Measurements from ENCODE around the gene VAPA. TPM values are rescaled to one million over a fixed set of nuclear protein-coding genes. Genes with fewer than 3 reads are reported as not detected.

The VAPA gene
- total and polyA plus RNA-seq, 10 of the 15 experiments (the other 5 are each of a cell fraction or from before 2014, with no cell fraction given), result 70.9 to 252 (median 166) TPM

DNA sequence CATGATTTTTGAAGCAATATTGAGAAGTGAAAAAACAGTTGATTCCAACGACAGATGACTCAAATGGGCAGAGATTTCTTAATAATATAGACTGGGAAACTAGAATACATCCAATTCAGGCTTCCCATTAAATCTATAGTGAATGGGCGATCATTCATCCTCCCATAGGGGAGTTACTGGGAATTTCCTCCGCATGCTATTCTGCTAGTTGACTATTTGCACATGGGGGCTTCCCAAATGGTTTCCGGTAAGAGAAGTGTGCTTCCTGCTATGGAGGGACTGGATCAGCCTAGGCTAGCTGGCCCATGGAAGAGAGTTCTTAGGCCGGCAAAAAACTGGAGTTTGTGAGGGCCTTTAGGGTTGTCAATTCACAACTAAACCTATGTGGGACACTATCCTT lies 2.6 kb upstream of the VAPA start:
- DNase-seq (ENCODE audit: low read depth, low spot score), result no peak
- CTCF ChIA-PET, result no interaction called here
- RAD21 ChIA-PET (ENCODE audit: unreplicated experiment), result no interaction called here
- no peaks in the 10 kb centered on the region for H4K20me1 ChIP-seq (ENCODE audit: control insufficient read depth, insufficient read depth)
- no peak for FAIRE-seq
- no peak overlapping the region for H3K9ac ChIP-seq (ENCODE audit: control insufficient read depth, insufficient read depth, low read length)
- H3K27me3 ChIP-seq (replicated peaks in 1 of 2; ENCODE audit: control insufficient read depth in 2 of 2, insufficient read depth in 2 of 2, low read length in 1 of 2), result no peaks in the 10 kb centered on the region; a peak in 1 of 4 replicates
- H2AFZ ChIP-seq (ENCODE audit: control insufficient read depth, low read depth, low read length), result no peak overlapping the region
- no peak overlapping the region for H3K4me3 ChIP-seq
- H3K79me2 ChIP-seq (ENCODE audit: control insufficient read depth, insufficient read depth, low read length), result peaks cover 23% of the 10 kb centered on the region
- POLR2A ChIA-PET, result no interaction called here
- ATAC-seq, result no peak
- H3K36me3 ChIP-seq (ENCODE audit: control insufficient read depth in 2 of 2, insufficient read depth in 2 of 2, low read length in 1 of 2), result no peaks in the 10 kb centered on the region
- no peaks in the 10 kb centered on the region; the same call in 2 of the 3 replicates for H3K9me3 ChIP-seq (replicated peaks; ENCODE audit: control insufficient read depth, insufficient read depth, low read length)
- SMC1A ChIA-PET (ENCODE audit: uncharacterized antibody, unreplicated experiment), result no interaction called here
- intact Hi-C loops (cut with micrococcal nuclease; ENCODE audit: unreplicated experiment), result no loop called here
- H3K27ac ChIP-seq (ENCODE audit: control insufficient read depth, insufficient read depth), result no peak overlapping the region
- no peak overlapping the region for H3K4me2 ChIP-seq (ENCODE audit: control insufficient read depth, insufficient read depth)
- 77% methylated on average over 5 of the region's 5 CpGs for WGBS (ENCODE audit: insufficient coverage, insufficient replicate concordance, low lambda C conversion rate, missing lambda C conversion rate)
- in situ Hi-C loops (cut with MboI), result loop anchor here (25.0 kb wide), 2 partner anchors 299 to 1299 kb away; partner anchors contain the start of genes PPP4R1 and RAB12
- no TSS peak for BruUV-seq (replicated peaks)
- no peaks in the 10 kb centered on the region for H3K4me1 ChIP-seq (ENCODE audit: control insufficient read depth, insufficient read depth, low read length)
- TF ChIP-seq NR2C1 (IDR thresholded peaks at IDR 0.05) (no peak), SRF (IDR thresholded peaks at IDR 0.05; ENCODE audit: low read depth in 2 of 2, low read length in 2 of 2) (no peak), IRF4 (IDR thresholded peaks at IDR 0.05; ENCODE audit: low read depth, low read length) (no peak), CHD2 (IDR thresholded peaks at IDR 0.05; ENCODE audit: borderline replicate concordance, low read depth, low read length) (no peak), JUNB (IDR thresholded peaks at IDR 0.05) (no peak), CEBPB (IDR thresholded peaks at IDR 0.05; ENCODE audit: borderline replicate concordance in 1 of 2, low read depth in 2 of 2, low read length in 2 of 2) (no peak), ZNF207 (IDR thresholded peaks at IDR 0.05; ENCODE audit: borderline replicate concordance) (no peak), ZZZ3 (IDR thresholded peaks at IDR 0.05; ENCODE audit: control insufficient read depth, insufficient read length, low read depth) (no peak), CREB1 (IDR thresholded peaks at IDR 0.05; ENCODE audit: low read depth) (no peak), SIN3A (IDR thresholded peaks at IDR 0.05; ENCODE audit: low read depth, low read length) (no peak), NFYA (IDR thresholded peaks at IDR 0.05; ENCODE audit: borderline replicate concordance, low read depth, low read length) (no peak), NFYB (IDR thresholded peaks at IDR 0.05; ENCODE audit: insufficient read depth, low read depth, low read length) (no peak), RBBP5 (conservative IDR thresholded peaks at IDR 0.05) (no peak)
- TF ChIP-seq, protein P1, sequence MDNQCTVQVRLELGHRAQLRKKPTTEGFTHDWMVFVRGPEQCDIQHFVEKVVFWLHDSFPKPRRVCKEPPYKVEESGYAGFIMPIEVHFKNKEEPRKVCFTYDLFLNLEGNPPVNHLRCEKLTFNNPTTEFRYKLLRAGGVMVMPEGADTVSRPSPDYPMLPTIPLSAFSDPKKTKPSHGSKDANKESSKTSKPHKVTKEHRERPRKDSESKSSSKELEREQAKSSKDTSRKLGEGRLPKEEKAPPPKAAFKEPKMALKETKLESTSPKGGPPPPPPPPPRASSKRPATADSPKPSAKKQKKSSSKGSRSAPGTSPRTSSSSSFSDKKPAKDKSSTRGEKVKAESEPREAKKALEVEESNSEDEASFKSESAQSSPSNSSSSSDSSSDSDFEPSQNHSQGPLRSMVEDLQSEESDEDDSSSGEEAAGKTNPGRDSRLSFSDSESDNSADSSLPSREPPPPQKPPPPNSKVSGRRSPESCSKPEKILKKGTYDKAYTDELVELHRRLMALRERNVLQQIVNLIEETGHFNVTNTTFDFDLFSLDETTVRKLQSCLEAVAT (IDR thresholded peaks at IDR 0.05), result no peak
- TF ChIP-seq, protein P2, sequence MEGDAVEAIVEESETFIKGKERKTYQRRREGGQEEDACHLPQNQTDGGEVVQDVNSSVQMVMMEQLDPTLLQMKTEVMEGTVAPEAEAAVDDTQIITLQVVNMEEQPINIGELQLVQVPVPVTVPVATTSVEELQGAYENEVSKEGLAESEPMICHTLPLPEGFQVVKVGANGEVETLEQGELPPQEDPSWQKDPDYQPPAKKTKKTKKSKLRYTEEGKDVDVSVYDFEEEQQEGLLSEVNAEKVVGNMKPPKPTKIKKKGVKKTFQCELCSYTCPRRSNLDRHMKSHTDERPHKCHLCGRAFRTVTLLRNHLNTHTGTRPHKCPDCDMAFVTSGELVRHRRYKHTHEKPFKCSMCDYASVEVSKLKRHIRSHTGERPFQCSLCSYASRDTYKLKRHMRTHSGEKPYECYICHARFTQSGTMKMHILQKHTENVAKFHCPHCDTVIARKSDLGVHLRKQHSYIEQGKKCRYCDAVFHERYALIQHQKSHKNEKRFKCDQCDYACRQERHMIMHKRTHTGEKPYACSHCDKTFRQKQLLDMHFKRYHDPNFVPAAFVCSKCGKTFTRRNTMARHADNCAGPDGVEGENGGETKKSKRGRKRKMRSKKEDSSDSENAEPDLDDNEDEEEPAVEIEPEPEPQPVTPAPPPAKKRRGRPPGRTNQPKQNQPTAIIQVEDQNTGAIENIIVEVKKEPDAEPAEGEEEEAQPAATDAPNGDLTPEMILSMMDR (IDR thresholded peaks at IDR 0.05 in 2 of 3, conservative IDR thresholded peaks at IDR 0.05 in 1 of 3; ENCODE audit: control insufficient read depth in 2 of 3, extremely low read depth in 1 of 3, insufficient read depth in 1 of 3, low read depth in 3 of 3, low read length in 3 of 3), result no peak
- TF ChIP-seq, protein P3, sequence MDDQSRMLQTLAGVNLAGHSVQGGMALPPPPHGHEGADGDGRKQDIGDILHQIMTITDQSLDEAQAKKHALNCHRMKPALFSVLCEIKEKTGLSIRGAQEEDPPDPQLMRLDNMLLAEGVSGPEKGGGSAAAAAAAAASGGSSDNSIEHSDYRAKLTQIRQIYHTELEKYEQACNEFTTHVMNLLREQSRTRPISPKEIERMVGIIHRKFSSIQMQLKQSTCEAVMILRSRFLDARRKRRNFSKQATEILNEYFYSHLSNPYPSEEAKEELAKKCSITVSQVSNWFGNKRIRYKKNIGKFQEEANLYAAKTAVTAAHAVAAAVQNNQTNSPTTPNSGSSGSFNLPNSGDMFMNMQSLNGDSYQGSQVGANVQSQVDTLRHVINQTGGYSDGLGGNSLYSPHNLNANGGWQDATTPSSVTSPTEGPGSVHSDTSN (IDR thresholded peaks at IDR 0.05; ENCODE audit: insufficient replicate concordance, low read depth, low read length), result no peak
- TF ChIP-seq, protein P4, sequence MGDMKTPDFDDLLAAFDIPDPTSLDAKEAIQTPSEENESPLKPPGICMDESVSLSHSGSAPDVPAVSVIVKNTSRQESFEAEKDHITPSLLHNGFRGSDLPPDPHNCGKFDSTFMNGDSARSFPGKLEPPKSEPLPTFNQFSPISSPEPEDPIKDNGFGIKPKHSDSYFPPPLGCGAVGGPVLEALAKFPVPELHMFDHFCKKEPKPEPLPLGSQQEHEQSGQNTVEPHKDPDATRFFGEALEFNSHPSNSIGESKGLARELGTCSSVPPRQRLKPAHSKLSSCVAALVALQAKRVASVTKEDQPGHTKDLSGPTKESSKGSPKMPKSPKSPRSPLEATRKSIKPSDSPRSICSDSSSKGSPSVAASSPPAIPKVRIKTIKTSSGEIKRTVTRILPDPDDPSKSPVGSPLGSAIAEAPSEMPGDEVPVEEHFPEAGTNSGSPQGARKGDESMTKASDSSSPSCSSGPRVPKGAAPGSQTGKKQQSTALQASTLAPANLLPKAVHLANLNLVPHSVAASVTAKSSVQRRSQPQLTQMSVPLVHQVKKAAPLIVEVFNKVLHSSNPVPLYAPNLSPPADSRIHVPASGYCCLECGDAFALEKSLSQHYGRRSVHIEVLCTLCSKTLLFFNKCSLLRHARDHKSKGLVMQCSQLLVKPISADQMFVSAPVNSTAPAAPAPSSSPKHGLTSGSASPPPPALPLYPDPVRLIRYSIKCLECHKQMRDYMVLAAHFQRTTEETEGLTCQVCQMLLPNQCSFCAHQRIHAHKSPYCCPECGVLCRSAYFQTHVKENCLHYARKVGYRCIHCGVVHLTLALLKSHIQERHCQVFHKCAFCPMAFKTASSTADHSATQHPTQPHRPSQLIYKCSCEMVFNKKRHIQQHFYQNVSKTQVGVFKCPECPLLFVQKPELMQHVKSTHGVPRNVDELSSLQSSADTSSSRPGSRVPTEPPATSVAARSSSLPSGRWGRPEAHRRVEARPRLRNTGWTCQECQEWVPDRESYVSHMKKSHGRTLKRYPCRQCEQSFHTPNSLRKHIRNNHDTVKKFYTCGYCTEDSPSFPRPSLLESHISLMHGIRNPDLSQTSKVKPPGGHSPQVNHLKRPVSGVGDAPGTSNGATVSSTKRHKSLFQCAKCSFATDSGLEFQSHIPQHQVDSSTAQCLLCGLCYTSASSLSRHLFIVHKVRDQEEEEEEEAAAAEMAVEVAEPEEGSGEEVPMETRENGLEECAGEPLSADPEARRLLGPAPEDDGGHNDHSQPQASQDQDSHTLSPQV (IDR thresholded peaks at IDR 0.05), result no peak

Data from GM12878 (cell line).